IMR-90 (cell line): ENCODE results near the gene N4BP2.

Experiments used
- CHD1 ChIP-seq: IDR thresholded peaks from 2 replicates; pipeline ENCODE4 v1.6.1; 2012; ENCODE audit warnings: low read depth, low read length, improper control_type of control experiment
- CTCF ChIP-seq: conservative IDR thresholded peaks from 2 replicates; pipeline ENCODE4 v1.5.1; 2012; ENCODE audit warnings: mild to moderate bottlenecking, low read depth, low read length, improper control_type of control experiment
- POLR2A ChIP-seq: IDR thresholded peaks from 2 replicates; pipeline ENCODE4 v1.6.1; 2012; ENCODE audit warnings: mild to moderate bottlenecking, low read depth, low read length
- RFX5 ChIP-seq: IDR thresholded peaks from 2 replicates; pipeline ENCODE4 v1.8.0; 2012; ENCODE audit warnings: low read depth, mild to moderate bottlenecking, low read length, moderate library complexity
- USF2 ChIP-seq: fragments of 150-350 bp; IDR thresholded peaks from 2 replicates; pipeline ENCODE4 v1.6.1; 2017; ENCODE audit warnings: mild to moderate bottlenecking, antibody characterized with exemption, low read length, low read depth

- TF ChIP-seq CTCF (no peak), POLR2A (no peak), RFX5 (no peak), CHD1 (no peak), USF2 (no peak)
Measured at GRCh38 chr4:40199179-40199670, 142.6 kb downstream of the N4BP2 start.
